AML-193 (cell line): Measurements from ENCODE around the gene CLIP3.
"Not testable (repeated sequence)": the region's sequence is repeated elsewhere in the genome, so short reads cannot be mapped to it uniquely, and the experiment has no call there.

Experiments used
- DNase-seq, 2 experiments: peaks; one replicate each; lab custom pipeline; 2025; lab: John Stamatoyannopoulos, UW

CLIP3 gene

DNA sequence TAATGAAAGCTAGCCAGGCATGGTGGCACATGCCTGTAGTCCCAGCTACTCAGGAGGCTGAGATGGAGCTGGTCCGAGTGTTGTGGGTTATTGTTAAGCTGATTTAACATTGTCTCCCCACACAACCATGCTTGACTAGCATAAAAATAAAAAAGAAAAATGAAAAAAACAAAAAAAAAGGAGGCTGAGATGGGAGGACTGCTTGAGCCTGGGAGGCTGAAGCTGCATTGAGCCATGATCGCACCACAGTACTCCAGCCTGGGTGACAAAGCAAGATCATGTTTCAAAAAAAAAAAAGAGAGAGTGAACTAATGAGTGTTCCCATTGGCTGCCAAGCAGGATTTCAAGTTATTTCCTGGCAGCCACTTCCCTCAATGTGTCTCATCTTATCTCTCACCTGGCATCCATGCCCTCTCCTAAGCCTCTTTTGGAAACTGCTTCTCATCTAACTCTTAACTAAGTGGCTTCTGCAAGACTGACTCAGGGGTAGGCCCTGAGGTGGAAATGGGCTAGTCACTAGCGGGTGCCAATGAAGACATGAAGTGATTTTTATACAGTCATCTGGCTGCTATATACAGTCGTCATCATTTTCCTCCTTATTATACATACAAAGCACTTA lies 16.5 kb upstream of the CLIP3 start:
- DNase-seq, result no peak

DNA sequence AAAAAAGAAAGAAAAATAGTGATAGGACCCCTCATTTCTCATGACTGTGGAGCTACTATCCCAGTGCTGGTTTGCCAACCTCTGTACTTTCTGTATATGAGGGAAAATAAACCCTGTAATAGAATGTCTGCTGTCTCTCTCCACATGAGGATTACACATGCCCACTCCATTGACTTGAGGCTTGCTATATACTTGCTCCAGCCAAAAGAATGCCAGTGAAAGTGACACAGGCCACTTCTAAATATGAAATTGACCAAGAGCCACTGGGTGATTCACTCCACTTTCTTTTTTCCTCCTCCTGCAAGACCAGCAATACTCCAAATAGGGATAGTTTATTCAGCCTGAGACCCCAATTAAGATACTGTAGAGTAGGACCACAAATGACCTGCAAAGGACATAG lies 15.2 kb upstream of the CLIP3 start:
- DNase-seq, result no peak

DNA sequence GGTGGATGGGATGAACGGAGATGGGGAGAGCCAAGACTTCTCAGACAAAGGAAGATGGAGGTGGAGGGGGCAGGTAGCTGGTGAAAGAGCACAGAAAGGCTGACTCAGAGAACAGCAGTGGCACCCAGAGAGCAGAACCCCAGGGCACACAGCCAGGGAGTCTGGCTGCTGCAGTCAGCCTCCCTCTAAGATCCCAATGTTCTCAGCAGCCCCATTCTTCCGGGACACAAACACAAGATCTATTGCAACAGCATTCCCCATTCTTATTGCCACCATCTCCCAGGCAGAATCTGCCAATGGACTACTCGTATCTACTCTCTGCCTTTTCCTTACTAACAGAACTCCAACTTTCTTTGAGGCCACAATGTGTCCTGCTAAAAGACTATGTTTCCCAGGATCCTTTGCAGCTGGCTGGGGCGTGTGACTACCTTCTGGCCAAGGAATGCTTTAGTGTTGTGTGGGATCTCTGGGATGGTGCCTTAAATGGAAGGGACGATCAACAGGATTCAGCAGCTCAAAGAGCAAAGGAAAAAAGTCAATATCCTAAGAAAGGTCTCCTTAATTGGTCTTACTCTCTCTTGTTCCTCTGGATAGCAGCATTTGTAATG lies 13.9 kb upstream of the CLIP3 start:
- DNase-seq, result no peak

DNA sequence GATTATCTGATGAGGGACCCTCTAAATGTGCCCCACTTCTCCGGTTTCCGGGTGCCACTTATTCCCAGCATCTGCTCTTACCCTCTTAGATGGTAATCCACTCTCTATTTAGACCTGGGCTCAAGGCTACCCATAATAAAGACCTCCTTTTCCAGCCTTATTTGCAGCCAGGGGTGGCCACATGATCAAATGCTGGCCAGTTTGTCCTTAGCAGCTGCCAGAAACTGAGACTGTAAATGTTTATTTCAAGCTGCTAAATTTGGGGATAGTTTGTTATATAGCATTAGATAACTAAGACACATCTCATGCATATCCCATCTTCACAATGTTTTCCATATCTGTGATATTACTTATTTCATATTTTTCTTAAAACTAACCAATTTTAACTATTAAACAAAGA lies 11.3 kb upstream of the CLIP3 start:
- DNase-seq, result no peak

DNA sequence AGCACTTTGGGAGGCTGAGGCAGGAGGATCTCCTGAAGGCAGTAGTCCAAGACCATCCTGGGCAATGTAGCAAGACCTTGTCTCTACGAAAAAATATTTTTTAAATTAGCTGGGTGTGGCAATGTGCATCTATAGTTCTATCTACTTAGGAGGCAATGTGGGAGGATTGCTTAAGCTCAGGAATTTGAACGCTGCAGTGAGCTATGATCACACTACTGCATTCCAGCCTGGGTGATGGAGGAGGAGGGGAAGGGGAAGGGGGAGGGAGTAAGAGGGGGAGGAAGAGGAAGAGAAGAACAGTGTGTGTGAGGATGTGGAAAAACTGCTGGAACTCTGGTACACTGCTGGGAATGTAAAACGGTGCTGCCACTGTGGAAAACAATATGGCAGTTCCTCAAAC lies 9.2 kb upstream of the CLIP3 start:
- no peak for DNase-seq

DNA sequence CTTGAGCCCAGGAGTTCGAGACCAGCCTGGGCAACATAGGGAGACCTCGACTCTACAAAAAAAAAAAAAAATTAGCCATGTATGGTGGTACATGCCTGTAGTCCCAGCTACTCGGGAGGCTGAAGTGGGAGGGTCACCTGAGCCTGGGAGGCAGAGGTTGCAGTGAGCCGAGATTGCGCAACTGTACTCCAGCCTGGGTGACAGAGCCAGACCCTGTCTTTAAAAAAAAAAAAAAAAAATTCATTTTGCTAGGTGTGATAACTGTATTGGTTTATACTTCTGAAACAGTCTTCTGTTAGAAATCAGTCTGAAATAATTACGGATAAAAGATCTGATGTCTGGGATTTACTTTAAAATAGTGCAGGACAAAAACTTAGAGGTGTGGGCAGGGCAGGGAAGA lies 8.4 kb upstream of the CLIP3 start:
- not testable (repeated sequence) for DNase-seq

DNA sequence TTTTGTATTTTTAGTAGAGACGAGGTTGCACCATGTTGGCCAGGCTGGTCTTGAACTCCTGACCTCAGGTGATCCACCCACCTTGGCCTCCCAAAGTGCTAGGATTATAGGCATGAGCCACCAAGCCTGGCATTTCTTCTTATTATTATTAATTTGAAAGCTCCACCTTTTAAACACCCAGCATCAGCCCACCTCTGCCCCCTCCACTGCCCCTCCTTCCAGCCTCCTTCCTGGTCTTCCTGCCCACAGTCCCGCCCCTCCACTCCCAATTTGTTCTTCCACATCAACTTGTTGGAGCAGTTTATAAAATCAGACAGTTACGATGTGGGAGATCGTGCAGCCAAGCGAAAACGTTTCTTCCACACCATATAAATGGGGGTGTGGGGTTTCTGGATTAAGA lies 7.8 kb upstream of the CLIP3 start:
- no peak for DNase-seq

DNA sequence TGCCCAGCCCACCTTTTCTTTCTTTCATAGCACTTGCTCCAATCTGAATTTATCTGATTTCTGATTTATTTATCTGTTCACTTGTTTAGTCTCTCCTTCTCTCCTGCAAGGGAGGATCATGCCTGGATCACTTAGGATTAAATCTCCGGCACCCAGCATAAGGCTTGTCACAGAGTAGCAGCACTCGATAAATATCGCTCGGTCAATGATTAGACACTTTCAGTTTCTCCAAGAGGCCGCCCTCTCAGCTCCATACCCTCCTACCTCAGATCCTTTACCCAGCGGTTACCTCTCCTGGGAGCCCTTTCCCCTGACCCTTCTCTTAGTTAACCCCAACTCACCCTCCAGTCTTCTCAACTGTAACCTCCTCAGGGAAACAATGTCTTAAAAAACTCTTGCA lies 1.4 kb downstream of the CLIP3 start:
- no peak for DNase-seq

DNA sequence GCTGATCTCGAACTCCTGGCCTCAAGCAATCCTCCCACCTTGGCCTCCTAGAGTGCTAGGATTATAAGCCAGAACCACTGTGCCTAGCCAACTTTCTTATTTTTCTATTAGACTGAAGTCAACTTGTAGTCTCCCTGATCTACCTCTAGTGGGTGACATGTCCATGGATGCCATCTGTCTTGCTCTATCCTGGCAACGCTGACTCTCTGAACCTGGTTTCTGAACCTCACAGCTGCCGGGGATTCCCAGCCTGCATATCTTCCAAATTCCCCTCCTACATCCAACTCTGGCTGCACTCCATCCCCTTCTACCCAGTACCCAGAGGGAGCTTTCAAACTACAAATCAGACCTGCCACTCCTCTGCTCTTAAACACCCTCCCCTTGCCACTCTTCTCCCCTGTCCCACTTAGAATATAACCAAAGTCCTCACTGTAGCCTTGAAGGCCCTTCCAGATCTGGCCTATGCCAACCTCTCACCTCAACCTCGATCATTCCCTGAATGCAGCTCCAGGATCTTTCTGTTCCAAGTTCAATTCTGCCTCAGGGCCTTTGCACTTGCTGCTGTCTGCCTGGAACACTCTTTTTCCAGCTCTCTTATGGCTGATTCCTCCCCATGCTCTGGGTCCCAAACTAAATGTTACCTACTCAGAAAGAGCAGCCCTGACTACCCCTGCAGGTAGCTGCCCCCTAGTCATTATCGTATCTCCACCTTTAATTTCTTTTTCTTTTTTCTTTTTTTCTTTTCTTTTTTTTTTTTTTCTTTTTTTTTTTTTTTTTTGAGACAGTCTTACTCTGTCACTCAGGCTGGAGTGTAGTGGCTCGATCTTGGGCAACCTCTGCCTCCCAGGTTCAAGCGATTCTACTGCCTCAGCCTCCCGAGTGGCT lies 2.2 kb downstream of the CLIP3 start:
- no peak for DNase-seq

DNA sequence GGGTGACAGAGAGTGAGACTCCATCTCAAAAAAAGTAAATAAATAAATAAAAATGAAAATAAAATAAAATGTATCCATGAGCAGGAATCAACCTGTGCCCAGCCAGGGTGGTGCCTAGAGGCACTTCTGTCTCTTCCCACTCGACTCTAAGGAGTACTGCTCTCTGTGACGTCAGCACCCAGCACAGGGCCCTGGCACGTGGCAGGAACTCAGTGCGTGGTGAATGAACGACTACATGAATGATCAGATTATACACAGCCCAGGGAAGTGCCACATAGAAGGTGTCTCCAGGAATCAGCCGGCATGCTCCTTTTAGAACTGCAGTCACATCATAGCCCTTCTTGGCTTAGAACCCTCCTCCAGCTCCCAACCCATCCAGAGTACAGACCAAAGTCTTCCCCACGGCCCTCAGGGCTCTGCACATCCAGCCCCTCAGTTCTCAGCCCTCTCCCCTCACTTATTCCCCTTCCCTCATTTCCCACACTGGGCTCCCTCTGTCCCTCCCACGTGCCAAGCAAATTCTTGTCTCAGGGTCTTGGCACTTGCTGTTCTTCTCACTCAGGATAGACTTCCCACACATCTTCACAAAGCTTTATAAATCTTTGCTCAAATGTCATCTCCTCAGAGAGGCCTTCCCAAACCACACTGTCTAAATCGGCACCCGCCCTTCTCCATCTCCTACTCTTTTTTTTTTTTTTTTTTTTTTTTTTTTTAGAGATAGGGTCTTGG lies 4.2 kb downstream of the CLIP3 start:
- no peak for DNase-seq

DNA sequence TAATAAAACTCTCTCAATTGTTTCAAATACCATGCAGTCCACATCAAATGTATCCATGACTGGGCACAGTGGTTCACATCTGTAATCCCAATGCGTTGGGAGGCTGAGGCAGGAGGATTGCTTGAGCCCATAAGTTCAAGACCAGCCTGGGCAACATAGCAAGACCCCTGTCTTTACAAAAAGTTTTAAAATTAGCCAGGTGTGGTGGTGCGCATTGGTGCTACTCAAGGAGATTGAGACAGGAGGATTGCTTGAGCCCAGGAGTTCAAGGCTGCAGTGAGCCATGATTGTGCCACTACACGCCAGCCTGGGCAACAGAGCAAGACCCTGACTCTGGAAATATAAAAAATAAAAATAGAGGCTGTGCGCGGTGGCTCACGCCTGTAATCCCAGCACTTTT lies 5.0 kb downstream of the CLIP3 start:
- no peak for DNase-seq

DNA sequence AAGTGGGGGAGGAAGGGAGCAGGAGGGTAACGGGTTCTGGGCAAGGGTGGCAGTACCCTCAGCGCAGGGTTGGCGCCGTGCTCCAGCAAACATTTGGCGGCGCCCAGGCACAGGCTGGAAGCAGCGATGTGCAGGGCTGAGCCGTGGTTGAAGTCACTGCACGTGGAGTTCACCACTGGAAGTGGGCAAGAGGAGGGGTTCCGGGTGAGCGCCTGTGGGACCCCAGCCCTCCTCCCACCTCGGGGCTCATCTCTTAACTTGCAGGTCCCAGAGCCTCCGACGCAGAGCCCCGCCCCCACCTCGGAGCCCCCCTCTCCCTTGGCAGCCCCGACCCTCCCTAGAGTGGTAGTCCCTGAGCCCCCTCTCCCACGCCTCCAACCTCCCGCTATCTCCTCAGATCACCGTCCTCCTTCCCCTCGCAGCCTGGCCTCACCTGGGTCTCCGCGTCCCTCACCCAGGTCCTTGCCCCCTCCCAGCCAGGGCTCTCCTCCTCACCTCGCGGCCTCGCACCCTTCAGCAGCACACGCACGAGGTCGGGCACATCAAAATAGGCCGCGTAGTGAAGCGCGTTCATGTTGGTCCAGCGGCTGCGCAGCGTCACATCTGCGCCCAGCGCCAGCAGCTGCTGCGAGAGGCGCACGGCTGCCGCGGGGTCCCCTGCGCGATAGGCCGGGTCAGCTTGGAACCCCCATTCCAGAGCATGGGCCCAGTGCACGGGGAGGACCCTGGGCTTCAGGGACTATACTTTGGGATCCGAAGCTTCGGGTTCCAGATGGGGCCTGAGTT lies 6.4 kb downstream of the CLIP3 start:
- no peak for DNase-seq

DNA sequence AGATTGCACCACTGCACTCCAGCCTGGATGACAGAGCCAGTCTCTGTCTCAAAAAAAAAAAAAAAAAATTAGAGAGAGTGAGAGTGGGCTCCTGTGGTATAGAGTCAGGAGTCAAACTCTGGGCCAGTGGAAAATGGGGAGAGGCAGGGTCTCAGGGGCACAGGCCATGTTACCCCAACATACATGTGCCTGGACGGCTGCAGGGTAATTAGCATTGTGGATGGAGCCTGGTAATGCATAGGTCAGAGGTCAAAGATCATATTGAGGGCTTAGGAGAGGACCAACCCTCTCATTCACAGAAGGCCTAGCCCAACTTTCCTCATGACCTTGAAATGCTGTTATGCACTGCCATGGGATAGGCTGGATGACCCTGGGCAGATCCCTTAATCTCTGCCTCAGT lies 7.1 kb downstream of the CLIP3 start:
- DNase-seq, result no peak

DNA sequence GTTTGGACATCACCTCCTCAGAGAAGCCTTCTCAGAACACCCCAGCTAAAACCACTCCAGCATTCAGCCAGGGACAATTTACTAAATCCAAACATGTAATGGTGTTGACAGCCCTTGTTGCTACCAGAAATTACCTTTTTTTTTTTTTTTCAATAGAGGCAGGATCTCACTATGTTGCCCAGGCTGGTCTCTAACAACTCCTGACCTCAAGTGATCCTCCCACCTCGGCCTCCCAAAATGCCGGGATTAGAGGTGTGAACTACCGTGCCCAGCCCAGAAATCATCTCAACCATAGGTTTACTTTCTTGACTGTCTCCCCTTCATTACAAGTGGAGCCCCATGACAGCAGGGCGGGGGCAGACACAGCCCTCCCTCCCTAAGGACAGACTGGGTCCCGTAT lies 9.2 kb downstream of the CLIP3 start:
- DNase-seq, result no peak

DNA sequence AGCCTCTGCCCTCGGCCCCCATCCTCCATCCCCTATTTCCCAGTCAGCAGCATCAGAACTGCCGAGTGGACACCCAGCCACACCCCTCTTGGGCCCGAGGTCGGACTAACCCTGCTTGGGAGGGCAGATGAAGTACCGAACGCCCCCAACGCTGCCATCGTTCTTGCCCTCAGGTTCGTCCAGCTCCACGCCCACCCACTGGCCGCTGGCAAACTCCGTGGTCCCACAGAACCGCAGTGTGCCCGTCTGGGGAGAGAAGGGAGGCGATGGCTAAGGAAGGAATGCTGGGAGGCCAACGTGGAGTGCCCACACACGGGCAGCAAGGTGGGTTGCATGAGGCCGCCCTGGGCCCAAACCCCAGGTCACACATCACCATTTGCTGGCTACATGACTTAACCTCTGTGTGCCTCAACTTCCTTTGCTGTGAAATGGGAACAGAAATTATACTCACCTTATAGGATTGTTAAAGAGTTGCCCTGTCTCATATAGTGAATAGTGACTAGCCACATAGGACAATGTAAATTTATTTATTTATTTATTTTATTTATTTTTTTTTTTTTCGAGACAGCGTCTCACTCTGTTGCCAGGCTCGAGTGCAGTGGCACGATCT lies 13.5 kb downstream of the CLIP3 start:
- DNase-seq, result no peak

DNA sequence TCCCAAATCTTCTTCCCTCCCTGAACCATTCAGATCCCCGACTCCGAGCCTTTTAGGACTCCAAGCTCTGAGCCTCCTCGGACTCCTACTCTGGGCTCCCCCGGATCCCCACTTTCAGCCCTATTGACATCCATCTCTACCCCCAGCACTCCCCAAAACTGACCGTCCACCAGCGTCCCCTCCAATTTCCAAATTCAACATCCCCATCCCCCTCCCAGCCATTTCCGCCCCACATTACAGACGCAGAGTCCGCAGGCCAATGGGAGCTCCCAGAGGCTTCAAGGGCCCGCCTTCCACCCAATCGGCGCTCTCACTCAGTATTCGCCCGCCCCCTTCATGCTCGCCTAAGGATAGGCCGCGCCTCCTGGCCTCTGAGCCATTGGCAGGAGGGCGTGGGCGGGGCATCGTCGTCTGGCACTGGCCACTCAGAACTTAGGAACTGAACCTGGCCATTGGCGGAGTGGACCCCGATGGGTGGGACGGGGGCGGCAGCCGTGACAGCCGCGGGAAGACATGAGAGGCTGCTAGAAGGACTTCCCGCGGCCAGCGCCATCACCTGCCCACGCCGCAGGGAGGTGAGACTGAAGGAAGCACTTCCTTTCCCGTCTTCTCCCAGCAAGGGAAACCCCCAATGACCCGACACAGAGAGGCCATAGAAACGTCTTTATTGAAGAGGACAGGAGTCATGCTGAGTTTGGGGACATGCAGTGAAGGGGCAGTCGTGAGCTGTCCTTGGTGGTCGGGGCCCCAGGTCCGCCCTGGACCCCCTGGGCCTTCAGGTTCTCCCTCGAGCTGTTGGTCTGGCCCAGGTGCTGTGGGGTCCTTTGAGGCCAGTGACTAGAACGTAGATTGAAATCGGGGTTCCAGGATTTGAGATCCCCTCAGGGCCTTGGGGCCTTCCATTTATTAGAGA lies 18.4 kb downstream of the CLIP3 start, which contains the start of gene ALKBH6:
ALKBH6 (minus strand) TSS at position 202 of the 913 bp plus-strand sequence. CDS start 816 bp downstream, outside the sequence.
- peak; percentile 97 to 99 for DNase-seq

DNA sequence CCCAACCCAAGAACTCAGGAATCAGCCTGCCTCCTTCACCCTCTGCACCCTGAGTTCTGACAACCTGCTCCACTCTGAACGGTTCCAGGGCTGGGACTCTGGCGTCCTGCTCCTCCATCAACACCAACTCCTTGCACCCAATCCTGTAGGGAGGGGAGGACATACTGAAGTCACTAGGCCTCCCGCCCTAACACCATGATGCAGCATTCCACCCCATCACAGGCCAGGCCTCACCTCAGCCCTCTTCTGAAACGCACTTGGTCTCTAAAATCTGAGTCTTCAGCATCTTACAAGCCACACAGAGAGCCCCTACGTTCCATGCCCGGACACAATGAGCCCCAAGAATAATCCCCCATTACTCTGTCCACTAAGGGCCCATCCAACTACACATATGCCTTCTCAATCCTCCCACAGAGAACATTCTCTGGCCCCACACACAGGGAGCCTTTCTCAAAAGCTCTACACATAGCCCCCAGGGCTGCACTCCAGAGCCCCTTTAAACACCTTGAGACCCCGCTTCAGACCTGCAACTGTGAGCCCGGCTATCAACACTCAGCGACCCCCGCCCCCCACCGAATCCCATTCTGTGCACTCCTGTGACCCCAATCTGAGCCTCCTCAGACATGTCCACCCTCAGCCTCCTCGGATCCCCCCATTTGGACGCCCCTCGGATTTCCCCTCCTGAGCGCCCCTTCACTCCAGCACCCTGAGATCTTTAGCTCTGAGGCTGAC lies 19.2 kb downstream of the CLIP3 start:
- DNase-seq, result no peak

DNA sequence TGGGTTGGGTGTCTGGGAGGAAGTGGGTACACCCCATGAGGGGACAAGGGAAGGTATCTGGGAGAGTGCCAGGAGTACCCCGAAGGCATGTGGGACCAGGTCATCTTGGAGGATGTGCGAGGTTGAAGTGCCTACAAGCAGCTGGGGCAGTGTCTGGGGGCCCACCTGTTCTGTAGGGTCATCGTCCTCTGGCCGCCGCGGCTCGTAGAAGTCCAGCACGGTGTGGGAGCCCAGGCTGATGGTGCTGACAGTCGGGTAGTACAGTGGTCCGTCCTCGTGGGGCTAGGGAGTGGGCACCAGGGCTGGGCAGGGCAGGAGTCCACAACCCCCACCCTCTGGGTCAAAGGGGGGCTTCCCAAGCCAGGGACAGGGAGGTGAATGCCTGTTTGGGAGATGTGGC lies 22.3 kb downstream of the CLIP3 start:
- DNase-seq, result no peak

DNA sequence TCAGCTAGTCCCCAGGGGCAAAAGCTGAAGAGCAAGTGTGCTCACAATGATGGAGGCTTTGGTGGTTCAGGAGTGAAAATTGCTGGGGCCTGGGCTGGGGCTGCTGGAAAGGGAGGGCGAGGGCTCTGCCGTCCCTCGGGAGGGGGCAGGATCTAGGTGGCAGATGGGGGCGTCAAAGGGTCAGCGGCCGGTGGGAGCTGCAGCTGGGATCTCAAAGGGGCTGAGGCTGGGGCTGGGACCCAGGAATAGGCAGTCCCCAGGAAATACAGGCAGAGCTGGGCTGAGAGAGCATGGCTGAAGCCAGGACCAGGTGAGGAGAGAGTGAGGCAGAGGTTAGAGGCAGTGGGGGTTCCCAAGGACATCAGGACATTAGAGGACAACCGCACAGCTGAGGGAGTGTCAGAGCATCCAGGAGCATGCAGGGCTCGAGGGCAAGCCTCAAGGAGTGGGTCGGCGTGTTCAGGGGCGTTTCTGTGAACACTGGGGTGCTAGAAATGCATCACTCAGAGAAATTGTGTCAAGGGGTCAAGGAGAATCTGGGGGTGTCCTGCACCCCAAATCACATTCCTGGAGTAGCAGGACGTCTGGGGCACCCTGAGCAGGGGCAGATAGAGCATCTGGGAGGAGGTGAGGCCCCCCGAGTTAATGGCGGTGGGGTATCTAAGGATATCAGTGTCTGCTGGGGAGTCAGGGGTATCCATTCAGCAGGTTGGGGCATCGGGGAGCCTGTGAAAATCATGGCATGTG lies 22.9 kb downstream of the CLIP3 start:
- DNase-seq, result no peak
